K562 (cell line): ENCODE results near the gene PLEKHA6. TPM values are rescaled to one million over a fixed set of nuclear protein-coding genes. Genes with fewer than 3 reads are reported as not detected.

Source experiments
- CEBPG ChIP-seq, 3 experiments: fragments of 200-800 bp in 1 of 3; sonication (Bioruptor generic) in 1 of 3; sonication (generic) in 1 of 3; formaldehyde crosslinking in 1 of 3; IDR thresholded peaks in 2 of 3; conservative IDR thresholded peaks in 1 of 3; 2 replicates each; pipeline versions ENCODE4 v1.6.1 to v1.8.0; 2016 to 2022; ENCODE audit warnings: missing compliant biosample characterization in 2 of 3, missing genetic modification characterization in 2 of 3, mild to moderate bottlenecking in 1 of 3, missing genetic modification reagents in 1 of 3
- CTBP1 ChIP-seq: fragments of 450-650 bp; IDR thresholded peaks from 2 replicates; pipeline ENCODE4 v1.6.1; 2016; ENCODE audit warnings: borderline replicate concordance
- CTCF ChIP-seq, 3 experiments: IDR thresholded peaks in 2 of 3; conservative IDR thresholded peaks in 1 of 3; 2 replicates each; pipeline ENCODE4 v1.5.1; 2011 to 2012; ENCODE audit warnings: low read length in 3 of 3, mild to moderate bottlenecking in 3 of 3, control low read depth in 2 of 3, improper control_type of control experiment in 1 of 3, inconsistent platforms in 1 of 3, low read depth in 1 of 3, mixed read lengths in 1 of 3, moderate library complexity in 1 of 3; ENCODE audit not compliant: insufficient read depth in 2 of 3
- HDGF ChIP-seq: fragments of 450-650 bp; IDR thresholded peaks from 2 replicates; pipeline ENCODE4 v1.6.1; 2016
- MAFK ChIP-seq: IDR thresholded peaks from 2 replicates; pipeline ENCODE4 v1.6.1; 2011; ENCODE audit warnings: low read length, improper control_type of control experiment
- MGA ChIP-seq: fragments of 450-650 bp; IDR thresholded peaks from 2 replicates; pipeline ENCODE4 v1.6.1; 2016; ENCODE audit warnings: mild to moderate bottlenecking, moderate library complexity
- RFX7 ChIP-seq: fragments of 250-450 bp; sonication (Bioruptor Pico); IDR thresholded peaks from 2 replicates; pipeline ENCODE4 v1.5.1; 2021; ENCODE audit warnings: mild to moderate bottlenecking
- SAP30 ChIP-seq: fragments of 200-600 bp; sonication (generic); IDR thresholded peaks from 2 replicates; pipeline ENCODE4 v1.6.1; 2012; ENCODE audit warnings: borderline replicate concordance, low read depth, mild to moderate bottlenecking, moderate library complexity, low read length, control low read depth, inconsistent platforms; ENCODE audit not compliant: insufficient read depth, poor library complexity, severe bottlenecking
- STAG1 ChIP-seq: sonication (generic); formaldehyde crosslinking; IDR thresholded peaks from 2 replicates; pipeline ENCODE4 v1.5.0; 2020; ENCODE audit warnings: missing genetic modification reagents, borderline replicate concordance
- TARDBP ChIP-seq: fragments of 450-650 bp; IDR thresholded peaks from 2 replicates; pipeline ENCODE4 v1.6.1; 2016
- TEAD4 ChIP-seq, 2 experiments: sonication (generic) in 1 of 2; formaldehyde crosslinking in 1 of 2; IDR thresholded peaks; 2 replicates each; pipeline versions ENCODE4 v1.6.1 to v1.8.0; 2012 to 2022; ENCODE audit warnings: borderline replicate concordance in 1 of 2, inconsistent platforms in 1 of 2, low read length in 1 of 2, mild to moderate bottlenecking in 1 of 2, missing genetic modification reagents in 1 of 2
- ZNF347 ChIP-seq: fragments of 450-650 bp; formaldehyde crosslinking; IDR thresholded peaks from 2 replicates; pipeline ENCODE4 v1.4.0; 2020; ENCODE audit warnings: low read depth, mild to moderate bottlenecking, moderate library complexity
- polyA plus RNA-seq, 8 experiments: library from polyadenylated mRNA; depleted of rRNA in 4 of 8; stranded (reverse) in 5 of 8; unstranded in 3 of 8; fragments of >200 nt; fragmentation: Nextera tagmentation in 2 of 8; fragmentation: Illumina TruSeq in 1 of 8; extraction: Ambion mirVana in 2 of 8; extraction: Trizol in 1 of 8; gene quantifications; 2 replicates each; pipeline versions ENCODE4 v1.2.1 to v1.2.3, GENCODE V29; 2011 to 2014; ENCODE audit warnings: inconsistent platforms in 1 of 8, missing spikeins in 1 of 8
- total RNA-seq, 7 experiments: library from RNA; depleted of rRNA in 6 of 7; stranded (reverse); fragments of >200 nt in 6 of 7; fragmentation: Illumina TruSeq in 2 of 7; extraction: Trizol in 2 of 7; gene quantifications; 2 replicates each; pipeline versions ENCODE4 v1.2.1 to v1.2.3, GENCODE V29; 2011 to 2021; ENCODE audit warnings: low replicate concordance in 1 of 7

Gene PLEKHA6
- total and polyA plus RNA-seq, 9 of the 15 experiments (the other 6 are each of a cell fraction or from before 2014, with no cell fraction given) = under 0.01 to 0.33 (median 0.01) TPM; not detected in 4

- no peak for TF ChIP-seq ZNF347
- peak; percentile 89 for TF ChIP-seq CTBP1
- TF ChIP-seq RFX7 (CRISPR knock-in tag) = no peak
- peak; percentile 96 to 100 (median 98) for TF ChIP-seq CTCF (IDR thresholded peaks at IDR 0.05 in 2 of 3, conservative IDR thresholded peaks at IDR 0.05 in 1 of 3; ENCODE audit: insufficient read depth in 2 of 3, low read depth in 1 of 3, low read length in 3 of 3)
- TF ChIP-seq TEAD4 (IDR thresholded peaks at IDR 0.05; ENCODE audit: low read length) = peak; percentile 21; the same call in 1 of the 2 replicates
- TF ChIP-seq TEAD4 (CRISPR knock-in tag; IDR thresholded peaks at IDR 0.05; ENCODE audit: borderline replicate concordance) = no peak
- 0 out of 2 replicates have a peak, but pooled peaks have one; percentile 10 for TF ChIP-seq MAFK
- peak; percentile 90; the same call in 1 of the 2 replicates for TF ChIP-seq HDGF
- peak; percentile 46; the same call in 1 of the 2 replicates for TF ChIP-seq CEBPG (CRISPR knock-in tag; IDR thresholded peaks at IDR 0.05)
- TF ChIP-seq CEBPG (tag; conservative IDR thresholded peaks at IDR 0.05 in 1 of 2, IDR thresholded peaks at IDR 0.05 in 1 of 2) = no peak
- peak; percentile 59 for TF ChIP-seq MGA
- TF ChIP-seq TARDBP = 0 out of 2 replicates have a peak, but pooled peaks have one; percentile 55
- TF ChIP-seq STAG1 (CRISPR knock-in tag) = peak; percentile 93
- TF ChIP-seq SAP30 = peak; percentile 36
Measured at GRCh38 chr1:204363335-204364114, 3.8 kb upstream of the PLEKHA6 start (continued).
